GM18499 (cell line): Measurements from ENCODE around the gene ACADM.
"Not testable (repeated sequence)": the region's sequence is repeated elsewhere in the genome, so short reads cannot be mapped to it uniquely, and the experiment has no call there.

Source experiments
- ATAC-seq: cut with Tn5 transposase; IDR thresholded peaks from one replicate; pipeline ENCODE4 v1.9.1; 2021; ENCODE audit warnings: moderate number of reproducible peaks; ENCODE audit not compliant: insufficient read depth, unreplicated experiment

Gene ACADM

GRCh38 chr1:75791022-75791421 is 66.5 kb downstream of the ACADM start:
- no peak for ATAC-seq

- ATAC-seq: no peak
These were observed 67.6 kb downstream of the ACADM start for GRCh38 chr1:75792091-75792490.

GRCh38 chr1:75794382-75794781 is 69.9 kb downstream of the ACADM start:
- no peak for ATAC-seq

GRCh38 chr1:75795703-75796193 is 71.2 kb downstream of the ACADM start:
- ATAC-seq: no peak

GRCh38 chr1:75796376-75797272 is 72.1 kb downstream of the ACADM start, which contains the start of gene MSH4:
Gene MSH4 (plus strand): TSS chr1:75796882. CDS start chr1:75796986, 104 bp downstream.
- no peak for ATAC-seq

GRCh38 chr1:75797273-75797588 is 72.7 kb downstream of the ACADM start:
- ATAC-seq: no peak

GRCh38 chr1:75797606-75798216 is 73.2 kb downstream of the ACADM start:
- no peak for ATAC-seq

GRCh38 chr1:75801480-75801879 is 77.0 kb downstream of the ACADM start:
- ATAC-seq: not testable (repeated sequence)

- ATAC-seq: no peak
These were observed 84.4 kb downstream of the ACADM start for GRCh38 chr1:75808921-75809320.

- ATAC-seq: not testable (repeated sequence)
These were observed 85.6 kb downstream of the ACADM start for GRCh38 chr1:75810113-75810512.

- no peak for ATAC-seq
These were observed 86.9 kb downstream of the ACADM start for GRCh38 chr1:75811211-75811981.

- no peak for ATAC-seq
These were observed 87.6 kb downstream of the ACADM start for GRCh38 chr1:75812065-75812464.
